EH (cell line): ENCODE measurements around the gene KIF26B.
A peak's percentile ranks its signal among the peaks of the same experiment; 100 is the strongest.
"Not testable (repeated sequence)": the region's sequence is repeated elsewhere in the genome, so short reads cannot be mapped to it uniquely, and the experiment has no call there.

Source experiments
- DNase-seq: peaks from one replicate; pipeline ENCODE4 v3.0.0-alpha.2; 2015; ENCODE audit warnings: low read depth

The KIF26B gene

DNA sequence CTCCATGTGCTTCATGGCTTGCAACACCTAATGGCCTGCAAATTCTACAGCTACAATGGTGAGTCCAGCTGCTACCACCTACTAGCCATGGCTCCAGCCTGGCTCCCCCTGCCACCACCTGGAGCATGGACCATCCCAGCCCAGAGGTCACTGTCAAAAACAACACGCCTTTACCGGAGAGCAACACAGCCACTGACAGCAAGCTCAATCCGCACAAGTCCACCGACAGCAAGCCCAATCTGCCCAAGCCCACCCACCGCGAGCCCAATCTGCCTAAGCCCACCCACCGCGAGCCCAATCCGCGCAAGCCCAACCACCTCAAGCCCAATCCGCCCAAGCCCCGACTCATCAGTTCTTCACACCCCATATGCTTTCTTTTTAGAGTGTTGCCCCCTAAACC lies 128.2 kb downstream of the KIF26B start:
- DNase-seq: no peak

DNA sequence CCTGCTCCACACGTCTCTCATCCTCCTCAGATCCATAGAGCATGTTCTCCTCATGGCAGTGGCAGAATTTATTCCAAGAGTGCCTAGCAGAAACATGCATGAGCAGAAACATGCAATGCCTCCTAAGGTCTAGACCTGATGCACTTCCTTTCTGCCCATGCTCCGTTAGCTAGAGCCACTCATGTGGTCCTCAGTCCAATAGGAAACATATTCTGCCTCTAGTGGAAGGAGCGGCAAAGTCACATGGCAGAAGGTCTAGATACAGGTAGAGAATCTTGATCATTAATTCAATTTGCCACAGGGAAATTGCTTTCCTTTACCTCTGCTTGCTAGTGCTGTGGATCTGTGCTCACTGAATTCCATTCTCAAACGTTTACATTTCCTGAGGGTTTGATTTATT lies 130.4 kb downstream of the KIF26B start:
- DNase-seq: no peak

DNA sequence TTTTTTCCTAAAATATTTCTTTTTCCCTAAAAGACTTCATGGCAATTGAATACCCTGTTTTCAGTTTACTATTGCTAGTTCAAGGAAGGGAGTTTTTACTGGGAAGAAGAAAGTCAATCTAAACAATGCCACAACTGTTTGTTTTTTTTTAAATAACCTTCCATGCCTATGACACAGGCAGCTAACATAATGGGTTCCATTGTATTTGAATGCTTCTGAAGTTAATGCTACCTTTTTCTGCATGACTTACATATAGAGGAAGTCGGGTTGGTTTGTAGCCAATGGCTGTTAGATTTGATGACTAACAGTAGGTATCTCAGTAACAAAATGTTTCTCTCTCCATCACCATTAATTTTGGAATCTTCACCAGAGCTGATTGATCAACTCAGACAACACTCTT lies 134.0 kb downstream of the KIF26B start:
- DNase-seq: no peak

DNA sequence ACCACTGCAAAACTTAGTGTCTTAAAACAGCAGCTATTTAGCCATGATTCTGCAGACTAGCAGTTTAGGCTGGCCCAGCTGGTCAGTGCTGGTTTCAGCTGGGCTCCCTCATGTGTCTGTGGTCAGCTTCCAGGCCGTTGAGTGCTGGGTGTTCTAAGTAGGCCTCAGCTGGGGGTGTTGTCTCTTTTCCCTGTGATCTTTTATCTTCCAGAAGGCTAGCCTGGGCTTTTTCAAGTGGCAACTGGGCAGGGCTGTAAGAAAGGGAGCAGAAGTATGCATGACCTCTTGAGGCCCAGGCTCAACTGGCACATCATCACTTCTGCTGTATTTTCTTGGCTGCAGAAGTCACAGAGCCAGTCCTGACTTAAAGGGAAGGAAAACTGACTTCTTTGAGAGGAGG lies 136.1 kb downstream of the KIF26B start:
- DNase-seq: no peak

DNA sequence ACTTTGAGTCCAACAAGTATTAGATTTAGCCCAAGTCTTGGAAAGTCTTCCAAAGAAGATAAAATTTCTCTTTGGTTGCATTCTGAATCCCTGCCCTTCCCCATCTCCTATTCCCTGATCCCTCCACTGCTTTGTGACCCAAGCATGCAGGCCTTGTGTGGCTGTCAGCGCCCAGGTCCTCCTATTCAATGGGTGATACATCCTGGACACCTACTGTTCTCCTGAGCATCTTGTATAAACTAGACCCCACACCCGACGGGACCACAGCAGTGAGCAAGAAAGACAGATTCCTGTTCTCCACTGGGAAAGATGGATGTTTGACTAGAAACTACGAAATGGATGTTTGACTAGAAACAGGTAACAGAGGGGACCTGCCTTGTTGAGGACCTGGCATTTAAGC lies 136.6 kb downstream of the KIF26B start:
- DNase-seq: no peak

DNA sequence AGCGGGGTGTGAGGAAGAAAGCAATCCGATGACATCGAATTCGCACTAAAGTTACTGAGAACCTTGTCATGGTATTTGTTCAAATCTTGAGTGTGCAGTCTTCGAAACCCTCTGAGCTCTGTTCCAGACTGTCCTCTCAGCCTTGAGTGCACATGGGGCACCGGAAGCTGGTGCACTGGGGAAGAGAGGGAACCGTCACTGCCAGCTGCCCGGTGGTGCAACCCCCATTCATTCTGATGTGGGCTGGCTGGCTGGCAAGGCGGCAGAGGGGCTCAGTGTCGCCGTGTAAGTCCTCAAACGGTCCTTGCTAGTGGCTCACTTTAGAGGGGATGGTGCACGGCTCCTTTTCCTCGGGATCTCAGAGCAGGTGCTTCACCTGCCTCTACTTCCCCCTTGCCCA lies 137.4 kb downstream of the KIF26B start:
- DNase-seq: no peak

DNA sequence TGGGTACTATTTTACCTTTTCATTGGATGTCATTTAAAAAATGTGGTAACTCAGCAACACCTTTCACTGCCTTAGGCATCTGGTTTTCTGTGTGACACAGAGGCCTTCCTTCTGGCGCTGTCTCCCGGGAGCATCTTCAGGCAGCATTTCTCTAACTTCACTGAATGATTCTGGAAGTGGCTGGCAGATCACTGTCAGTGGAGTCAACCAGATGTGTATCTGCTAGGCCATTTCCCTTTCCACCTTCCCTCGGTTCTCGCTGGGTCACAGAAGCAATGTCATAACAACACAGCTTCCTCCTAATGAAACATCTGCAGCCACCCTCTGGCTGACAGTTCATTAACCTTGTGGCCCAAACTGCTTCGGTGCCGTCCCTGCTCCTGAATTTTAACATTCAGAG lies 137.8 kb downstream of the KIF26B start:
- no peak for DNase-seq

DNA sequence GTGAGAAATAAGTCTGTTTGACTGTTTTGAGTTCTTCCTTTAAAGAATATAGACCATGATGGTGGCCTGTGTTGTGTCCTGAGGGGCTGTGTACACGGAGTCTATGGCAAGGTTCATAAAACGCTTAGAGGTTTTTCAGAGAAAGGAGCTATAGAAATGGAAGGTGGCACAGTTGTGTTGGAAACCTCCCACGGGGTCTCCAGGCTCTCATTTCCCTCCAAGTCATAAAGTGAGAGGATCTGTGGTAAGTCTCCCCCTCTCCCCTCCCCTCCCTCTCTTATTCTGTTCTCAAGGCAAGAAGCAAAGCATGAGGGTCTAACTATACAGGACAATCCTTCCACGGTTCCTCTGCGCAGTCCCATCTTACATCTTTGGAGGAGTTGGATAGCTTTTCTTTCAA lies 139.2 kb downstream of the KIF26B start:
- DNase-seq: no peak

DNA sequence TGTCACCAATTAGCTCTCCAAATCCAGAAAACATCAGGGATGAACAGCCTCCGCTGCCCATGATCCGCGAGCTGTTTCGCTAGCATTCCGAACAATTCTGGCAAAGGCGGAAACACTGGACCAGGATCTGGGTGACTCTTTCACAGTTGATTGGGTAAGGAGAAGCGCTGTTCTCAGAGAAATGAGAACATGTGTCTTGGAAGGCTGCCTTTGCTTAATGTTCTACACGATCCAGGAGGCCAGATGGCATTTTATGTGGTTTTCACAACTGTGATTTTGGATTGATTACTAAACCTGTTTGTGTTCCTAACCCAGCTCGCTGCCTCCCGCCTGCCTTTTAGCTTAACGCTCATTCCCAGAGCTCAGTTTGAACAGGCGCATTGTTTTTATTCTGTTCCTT lies 144.0 kb downstream of the KIF26B start:
- DNase-seq: peak; percentile 44

DNA sequence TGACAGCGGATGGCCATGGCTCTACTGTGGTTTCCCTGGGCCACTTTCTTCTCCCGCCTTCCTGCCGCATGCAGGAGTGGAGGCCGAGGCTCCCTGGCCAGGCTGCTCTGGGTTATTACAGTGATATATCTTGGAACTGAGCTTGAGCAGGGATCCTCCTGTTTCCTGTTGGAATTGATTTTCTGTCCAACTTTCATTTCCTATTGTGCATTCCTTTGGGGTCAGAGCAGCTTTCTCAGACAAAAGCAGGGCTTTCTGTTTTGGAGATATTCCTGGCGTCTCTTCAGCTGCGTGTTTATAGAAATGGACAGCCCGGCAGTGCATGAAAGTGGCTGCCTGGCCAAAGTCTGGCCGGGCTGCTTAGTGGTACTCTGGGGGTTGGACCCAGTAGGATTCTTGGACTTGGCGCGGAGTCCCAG lies 146.4 kb downstream of the KIF26B start:
- peak; percentile 40 for DNase-seq

DNA sequence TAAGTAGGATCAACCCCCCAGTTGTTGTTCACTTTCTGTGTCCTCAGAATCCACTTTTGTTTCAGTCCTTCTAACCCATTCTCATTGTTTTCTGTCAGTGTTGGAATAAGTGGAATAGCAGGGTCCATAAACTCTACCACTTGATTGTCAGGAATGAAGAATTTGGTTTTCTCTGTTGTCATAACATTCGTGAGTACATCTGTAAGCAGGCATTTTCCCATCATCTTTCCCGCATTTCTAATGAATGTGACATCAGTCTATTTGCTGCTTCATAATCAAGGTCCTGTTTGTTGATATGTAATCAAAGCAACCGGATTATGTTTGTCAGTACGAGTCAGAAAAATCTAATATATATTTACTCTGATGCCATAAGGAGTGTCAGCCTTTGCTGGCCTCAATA lies 147.1 kb downstream of the KIF26B start:
- no peak for DNase-seq

DNA sequence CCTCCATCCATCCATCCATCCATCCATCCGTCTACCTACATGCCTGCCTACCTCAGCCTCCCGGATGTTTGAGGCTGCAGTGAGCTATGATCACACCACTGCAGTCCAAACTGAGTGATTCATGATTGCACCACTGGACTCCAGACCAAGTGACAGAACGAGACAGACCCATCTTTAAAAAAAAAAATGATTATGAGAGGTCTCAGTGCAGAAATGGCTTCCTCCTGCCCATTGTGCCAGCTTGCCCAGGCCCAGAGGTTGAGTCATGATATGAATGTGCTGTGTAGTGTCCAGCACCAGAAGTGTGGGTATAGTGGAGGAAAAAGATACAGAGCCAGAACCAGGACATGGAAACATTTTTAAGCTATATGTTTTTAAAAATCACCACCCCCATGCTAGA lies 149.9 kb downstream of the KIF26B start:
- peak; percentile 10 for DNase-seq

DNA sequence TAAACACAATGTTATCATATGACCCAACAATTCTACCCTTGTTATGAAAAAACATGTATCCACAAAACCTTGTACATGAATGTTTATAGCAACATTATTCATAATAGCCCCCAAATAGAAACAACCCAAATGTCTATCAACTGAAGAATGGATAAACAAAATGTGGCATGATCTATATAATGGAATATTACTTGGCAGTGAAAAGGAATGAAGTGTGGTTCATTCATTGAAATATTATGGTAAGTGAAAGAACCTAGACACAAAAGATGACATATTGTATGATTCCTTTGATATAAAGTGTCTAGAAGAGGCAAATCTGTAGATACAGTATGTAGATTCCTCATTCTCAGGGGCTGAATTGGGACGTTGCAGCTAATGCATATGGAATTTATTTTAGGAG lies 151.2 kb downstream of the KIF26B start:
- no peak for DNase-seq

DNA sequence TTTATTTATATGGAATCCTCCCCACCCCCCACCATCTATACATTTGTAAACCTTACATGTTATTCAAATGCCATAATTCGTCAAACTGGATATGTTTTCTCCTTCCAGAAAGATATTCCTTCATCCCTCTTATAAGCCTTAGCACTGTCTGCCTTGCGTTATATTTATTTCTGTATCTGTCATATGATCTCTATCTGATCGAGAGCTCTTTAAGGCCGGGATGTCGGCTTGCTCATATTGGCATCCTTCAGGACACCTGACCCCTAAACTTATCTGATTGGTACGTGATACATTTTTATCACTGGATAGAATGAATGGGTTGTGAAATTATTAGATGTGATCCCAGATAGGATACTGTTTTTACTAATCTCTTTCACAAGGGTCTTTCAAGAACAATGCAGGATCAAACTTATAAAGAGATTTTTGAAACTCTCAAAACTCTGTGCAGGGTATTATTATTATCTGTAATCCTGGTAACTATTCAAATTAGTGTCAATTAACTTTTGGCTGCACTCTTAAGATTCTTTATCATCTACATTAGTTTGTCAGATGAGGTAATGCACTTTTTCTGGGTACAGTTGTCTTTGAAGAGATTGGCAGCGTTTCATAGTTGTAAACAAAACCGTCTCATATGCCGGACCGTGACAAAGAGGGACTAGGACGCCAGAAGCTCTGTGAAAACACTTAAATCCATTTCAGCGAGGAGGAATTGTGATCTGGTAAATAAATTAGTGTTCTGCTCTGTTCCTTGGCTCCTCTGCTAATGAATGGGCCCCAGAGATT lies 152.0 kb downstream of the KIF26B start:
- no peak for DNase-seq

DNA sequence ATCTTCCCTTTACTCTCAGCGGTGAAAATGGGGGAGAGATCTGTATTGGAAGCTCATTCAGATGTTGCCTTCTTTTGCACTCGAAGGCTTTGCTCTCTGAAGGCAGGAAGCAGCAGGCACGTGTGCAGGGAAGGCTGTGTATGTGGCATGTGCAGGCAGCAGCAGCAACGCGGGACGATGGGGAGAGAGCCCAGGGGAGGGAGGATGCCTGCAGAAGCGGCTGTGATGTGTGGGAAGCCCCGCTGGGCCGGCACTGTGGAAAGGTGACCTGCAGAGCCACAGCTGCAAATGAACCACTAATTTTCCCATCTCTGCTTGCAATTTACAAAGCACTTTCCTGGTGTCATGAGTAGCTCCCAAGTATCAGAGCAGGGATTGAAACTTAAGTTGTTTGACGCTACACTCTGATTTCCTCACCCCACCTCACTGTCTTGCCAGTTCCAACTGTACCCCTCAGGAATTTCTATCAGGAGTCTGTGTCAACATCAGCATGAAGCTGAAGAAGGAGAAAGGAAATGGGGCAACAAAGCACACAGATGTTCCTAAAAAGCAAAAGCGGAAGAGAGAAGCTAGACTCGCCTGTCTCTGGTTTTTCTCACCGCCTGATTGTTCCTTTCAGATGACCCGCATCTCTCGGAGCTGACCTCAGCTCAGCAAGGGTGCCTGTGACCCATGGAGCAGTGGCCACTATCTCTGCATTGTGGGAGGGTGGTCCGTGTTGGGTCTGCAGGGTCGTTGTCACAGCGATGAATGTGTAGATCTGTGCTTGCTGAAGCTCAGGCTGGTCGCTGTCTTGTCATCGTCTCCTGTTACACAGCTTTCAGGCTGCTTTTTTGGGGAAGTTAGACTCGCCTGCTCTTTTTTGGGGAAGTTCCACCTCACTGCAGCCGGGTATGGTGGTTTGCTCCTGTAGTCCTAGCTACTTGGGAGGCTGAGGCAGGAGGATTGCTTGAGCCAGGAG lies 156.1 kb downstream of the KIF26B start:
- DNase-seq: peak; percentile 13

DNA sequence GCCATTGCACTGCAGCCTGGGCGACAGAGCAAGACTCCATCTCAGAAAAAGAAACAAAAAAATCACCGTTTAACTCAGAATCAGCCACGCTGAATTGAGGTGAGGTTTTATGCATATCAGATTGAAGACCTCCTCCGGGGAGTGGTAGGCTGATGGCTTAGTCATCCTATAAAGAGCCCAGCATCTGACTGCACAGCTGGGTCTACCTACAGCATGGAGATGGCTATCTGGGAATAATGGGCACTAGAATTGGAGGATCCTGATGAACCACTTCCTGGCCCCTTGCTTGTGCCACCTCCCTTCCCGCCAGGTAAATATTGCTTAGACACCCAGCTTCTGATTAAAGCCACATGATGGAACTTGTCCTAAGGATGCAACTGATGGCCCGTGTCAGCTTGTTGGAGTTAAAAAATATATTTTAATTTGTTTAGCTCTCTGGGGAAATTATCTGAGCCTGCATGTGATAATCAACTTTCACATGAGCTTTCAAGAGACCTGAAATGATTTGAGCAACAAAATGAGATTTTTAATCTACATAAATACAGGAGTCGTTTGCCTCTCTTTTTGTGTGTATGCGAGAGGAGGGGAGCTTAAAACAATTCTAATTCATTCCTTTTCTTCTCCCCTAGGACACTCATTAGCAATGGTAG lies 157.2 kb downstream of the KIF26B start:
- DNase-seq: no peak

DNA sequence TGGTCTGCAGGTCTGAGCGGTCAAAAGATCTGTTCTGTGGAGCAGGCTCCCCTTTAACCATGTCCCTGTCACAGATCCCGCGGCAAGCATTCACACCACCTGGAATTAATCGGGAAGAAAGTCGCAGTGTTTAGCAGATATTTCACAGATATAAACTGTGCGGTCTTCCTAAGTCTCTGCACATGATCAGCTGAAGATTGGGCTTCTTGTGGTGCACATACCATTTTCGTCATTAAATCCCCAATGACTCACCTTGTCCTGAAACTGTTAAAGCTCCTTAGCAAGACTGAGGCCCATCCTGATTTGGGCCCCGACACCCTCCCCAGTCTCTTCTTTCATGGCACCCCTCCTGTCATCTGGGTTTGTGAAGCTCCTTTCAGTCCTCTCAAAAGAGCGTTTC lies 158.8 kb downstream of the KIF26B start:
- peak; percentile 33 for DNase-seq

DNA sequence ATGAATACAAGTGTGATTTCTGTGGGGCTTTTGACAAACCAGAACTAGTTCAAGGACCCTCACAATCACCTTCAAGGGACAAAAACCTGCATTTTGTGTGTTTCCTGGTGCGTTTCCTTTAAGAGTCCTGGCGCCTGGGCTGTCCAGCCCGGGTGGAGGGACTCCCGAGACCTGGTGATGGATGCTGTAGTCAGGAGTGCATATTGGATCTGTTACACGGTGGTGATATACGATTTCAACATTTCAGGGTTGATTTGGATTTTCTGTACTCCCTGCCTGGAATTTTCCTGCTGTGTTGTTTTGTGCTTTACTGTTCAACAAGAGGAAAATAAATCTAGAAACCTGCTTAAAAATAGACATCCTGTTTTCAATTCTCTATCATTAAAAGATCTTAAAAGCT lies 162.0 kb downstream of the KIF26B start:
- no peak for DNase-seq

DNA sequence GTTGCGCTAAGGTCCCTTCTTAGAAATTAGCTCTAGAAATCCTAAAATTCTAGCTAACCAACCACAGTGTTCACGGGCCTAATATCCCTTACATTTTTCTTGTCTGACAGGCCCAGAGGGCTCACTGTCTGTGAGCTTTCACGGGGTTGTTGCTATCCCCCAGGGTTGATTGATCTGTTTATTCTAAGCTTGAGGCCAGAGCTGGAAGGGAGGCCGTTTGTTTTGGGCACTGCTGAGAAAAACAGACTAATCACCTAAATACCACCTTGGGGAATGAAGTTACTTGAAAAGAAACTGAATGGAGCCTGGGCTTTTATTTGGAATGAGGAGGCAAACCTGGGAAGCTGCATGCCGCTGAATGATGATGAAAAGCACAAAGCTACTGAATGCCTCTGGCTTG lies 162.4 kb downstream of the KIF26B start:
- DNase-seq: no peak

DNA sequence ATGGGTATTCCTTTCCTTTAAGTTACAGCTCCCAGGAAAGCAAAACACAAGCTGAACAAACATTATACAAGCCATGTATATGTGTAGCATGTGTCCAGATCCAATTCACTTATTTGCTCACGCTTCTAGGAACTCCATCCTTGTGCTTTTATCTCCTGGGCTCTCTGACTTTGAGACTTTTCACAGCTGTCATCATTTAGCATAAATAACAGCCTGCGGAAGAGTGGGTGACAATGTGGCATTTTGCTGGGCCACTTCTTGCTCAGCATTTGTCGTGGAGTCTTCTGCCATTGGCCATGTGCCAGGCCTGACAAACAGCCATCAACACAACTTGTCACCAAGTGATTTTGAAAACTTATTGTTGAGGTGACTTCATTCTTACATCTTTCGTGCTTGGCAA lies 164.3 kb downstream of the KIF26B start:
- no peak for DNase-seq

DNA sequence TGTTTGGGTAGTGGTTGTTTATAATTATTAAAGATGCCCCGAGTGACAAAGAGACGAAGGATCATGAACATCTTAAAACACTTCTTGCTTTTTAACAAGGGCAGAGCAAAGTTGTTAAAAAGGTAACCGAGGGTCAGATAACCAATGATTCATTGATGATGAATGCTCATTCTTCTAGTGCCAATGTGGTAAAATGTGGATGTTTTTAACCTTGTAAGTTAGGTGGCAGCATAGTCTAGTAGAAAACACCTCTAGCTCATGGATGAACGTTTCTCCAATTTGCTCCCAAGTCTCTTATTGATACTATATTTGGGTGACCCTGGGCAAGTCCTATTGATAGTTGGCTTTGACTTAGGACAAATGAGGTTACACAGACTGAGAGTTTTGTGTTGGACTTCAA lies 167.9 kb downstream of the KIF26B start:
- DNase-seq: peak; percentile 39

DNA sequence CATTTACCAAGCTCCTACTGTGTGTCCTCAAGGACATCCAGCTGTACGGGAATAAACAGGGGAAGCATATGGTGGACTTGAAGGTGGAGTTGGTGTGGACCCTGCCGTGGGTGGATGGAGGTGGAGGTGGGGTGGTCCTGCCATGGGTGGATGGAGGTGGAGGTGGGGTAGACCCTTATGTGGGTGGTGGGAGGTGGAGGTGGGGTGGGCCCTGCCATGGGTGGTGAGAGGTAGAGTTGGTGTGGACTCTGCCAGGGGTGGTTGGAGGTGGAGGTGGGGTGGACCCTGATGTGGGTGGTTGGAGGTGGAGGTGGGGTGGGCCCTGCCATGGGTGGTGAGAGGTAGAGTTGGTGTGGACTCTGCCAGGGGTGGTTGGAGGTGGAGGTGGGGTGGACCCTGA lies 169.0 kb downstream of the KIF26B start:
- not testable (repeated sequence) for DNase-seq
